HEK293 (cell line): ENCODE data around the gene IRS2.

Experiments
- CTCF ChIA-PET: fragments of 350-600 bp; formaldehyde crosslinking; extraction: SDS; loops from one replicate; lab custom pipeline; 2021; ENCODE audit warnings: antibody characterized with exemption; lab: Yijun Ruan, JAX
- POLR2A ChIA-PET: fragments of 300-600 bp; formaldehyde crosslinking; extraction: SDS; loops from one replicate; lab custom pipeline; 2020; ENCODE audit warnings: antibody characterized with exemption, inconsistent platforms; lab: Yijun Ruan, JAX
- H3K27ac ChIP-seq: fragments of 200-500 bp; sonication (Bioruptor generic); 2 replicates; pipeline ENCODE4 v1.5.1; 2014; ENCODE audit warnings: low read depth, low read length, control low read depth, inconsistent platforms; ENCODE audit errors: extremely low read depth
- H3K36me3 ChIP-seq, 2 experiments: fragments of 200-500 bp in 1 of 2; sonication (Bioruptor generic) in 1 of 2; 1 replicate in 1 of 2; 2 replicates in 1 of 2; pipeline ENCODE4 v1.5.1; 2014 to 2017; ENCODE audit warnings: inconsistent platforms in 2 of 2, low read length in 2 of 2; ENCODE audit not compliant: control insufficient read depth in 2 of 2, insufficient read depth in 1 of 2
- H3K4me1 ChIP-seq: fragments of 200-500 bp; sonication (Bioruptor generic); 2 replicates; pipeline ENCODE4 v1.5.1; 2014; ENCODE audit warnings: mild to moderate bottlenecking, low read length, inconsistent platforms; ENCODE audit not compliant: control insufficient read depth, insufficient read depth
- H3K4me3 ChIP-seq: 2 replicates; pipeline ENCODE4 v1.5.1; 2011; ENCODE audit warnings: low read depth, mild to moderate bottlenecking, control low read depth, low read length, moderate library complexity
- H3K9me3 ChIP-seq: fragments of 200-500 bp; sonication (Bioruptor generic); 2 replicates; pipeline ENCODE4 v1.5.1; 2014; ENCODE audit warnings: low read depth, low read length, inconsistent platforms; ENCODE audit not compliant: control insufficient read depth, insufficient read depth
- ZFHX2 ChIP-seq: fragments of 450-650 bp; formaldehyde crosslinking; conservative IDR thresholded peaks from 2 replicates; pipeline ENCODE4 v1.5.1; 2016; ENCODE audit warnings: missing biosample characterization, missing genetic modification characterization
- ZNF112 ChIP-seq: fragments of 450-650 bp; formaldehyde crosslinking; IDR thresholded peaks from 2 replicates; pipeline ENCODE4 v1.5.0; 2017; ENCODE audit warnings: missing biosample characterization, missing genetic modification characterization
- ZNF121 ChIP-seq: fragments of 450-650 bp; formaldehyde crosslinking; IDR thresholded peaks from 2 replicates; pipeline ENCODE4 v1.5.1; 2016; ENCODE audit warnings: missing biosample characterization, missing genetic modification characterization
- ZNF133 ChIP-seq: fragments of 450-650 bp; formaldehyde crosslinking; IDR thresholded peaks from 2 replicates; pipeline ENCODE4 v1.5.1; 2016; ENCODE audit warnings: missing biosample characterization, missing genetic modification characterization
- ZNF146 ChIP-seq: fragments of 450-650 bp; formaldehyde crosslinking; IDR thresholded peaks from 2 replicates; pipeline ENCODE4 v1.5.1; 2016; ENCODE audit warnings: missing biosample characterization, missing genetic modification characterization
- ZNF302 ChIP-seq: fragments of 450-650 bp; formaldehyde crosslinking; IDR thresholded peaks from 2 replicates; pipeline ENCODE4 v1.5.1; 2016; ENCODE audit warnings: missing biosample characterization, missing genetic modification characterization, low read depth
- ZNF37A ChIP-seq: fragments of 450-650 bp; IDR thresholded peaks from 2 replicates; pipeline ENCODE4 v1.5.1; 2018; ENCODE audit warnings: missing biosample characterization, missing genetic modification characterization
- ZNF510 ChIP-seq: fragments of 450-650 bp; formaldehyde crosslinking; IDR thresholded peaks from 2 replicates; pipeline ENCODE4 v1.5.1; 2018; ENCODE audit warnings: mild to moderate bottlenecking, missing genetic modification characterization, missing biosample characterization; ENCODE audit not compliant: insufficient replicate concordance
- ZNF549 ChIP-seq: fragments of 450-650 bp; IDR thresholded peaks from 2 replicates; pipeline ENCODE4 v1.5.1; 2018; ENCODE audit warnings: missing biosample characterization, missing genetic modification characterization, mild to moderate bottlenecking, inconsistent platforms, moderate library complexity
- ZNF555 ChIP-seq: fragments of 450-650 bp; formaldehyde crosslinking; conservative IDR thresholded peaks from 2 replicates; pipeline ENCODE4 v1.5.1; 2017; ENCODE audit warnings: missing biosample characterization, mild to moderate bottlenecking, missing genetic modification characterization, inconsistent platforms
- ZNF623 ChIP-seq: fragments of 450-650 bp; formaldehyde crosslinking; IDR thresholded peaks from 2 replicates; pipeline ENCODE4 v1.5.1; 2016; ENCODE audit warnings: missing biosample characterization, missing genetic modification characterization
- ZNF629 ChIP-seq: fragments of 450-650 bp; formaldehyde crosslinking; IDR thresholded peaks from 2 replicates; pipeline ENCODE4 v1.5.1; 2017; ENCODE audit warnings: missing biosample characterization, missing genetic modification characterization
- ZNF658 ChIP-seq: fragments of 450-650 bp; formaldehyde crosslinking; IDR thresholded peaks from 2 replicates; pipeline ENCODE4; 2016; ENCODE audit warnings: missing biosample characterization, missing genetic modification characterization
- ZNF768 ChIP-seq: fragments of 450-650 bp; formaldehyde crosslinking; IDR thresholded peaks from 2 replicates; pipeline ENCODE4 v1.5.1; 2018; ENCODE audit warnings: missing biosample characterization, mild to moderate bottlenecking, missing genetic modification characterization
- ZSCAN16 ChIP-seq: fragments of 450-650 bp; formaldehyde crosslinking; IDR thresholded peaks from 2 replicates; pipeline ENCODE4 v1.5.1; 2016; ENCODE audit warnings: missing biosample characterization, missing genetic modification characterization
- TF ChIP-seq, protein P1 (sequence below): fragments of 450-650 bp; formaldehyde crosslinking; IDR thresholded peaks from 2 replicates; pipeline ENCODE4 v1.5.0; 2017; ENCODE audit warnings: missing biosample characterization, missing genetic modification characterization, borderline replicate concordance
- TF ChIP-seq, protein P2 (sequence below): fragments of 450-650 bp; formaldehyde crosslinking; IDR thresholded peaks from 2 replicates; pipeline ENCODE4 v1.5.1; 2016; ENCODE audit warnings: missing biosample characterization, missing genetic modification characterization
- TF ChIP-seq, protein P3 (sequence below): fragments of 450-650 bp; formaldehyde crosslinking; IDR thresholded peaks from 2 replicates; pipeline ENCODE4 v1.5.1; 2017; ENCODE audit warnings: missing biosample characterization, missing genetic modification characterization
- TF ChIP-seq, protein P4 (sequence below): fragments of 450-650 bp; formaldehyde crosslinking; IDR thresholded peaks from 2 replicates; pipeline ENCODE4 v1.5.1; 2017; ENCODE audit warnings: missing biosample characterization, missing genetic modification characterization
- TF ChIP-seq, protein P5 (sequence below): fragments of 450-650 bp; formaldehyde crosslinking; IDR thresholded peaks from 2 replicates; pipeline ENCODE4 v1.5.1; 2017; ENCODE audit warnings: missing biosample characterization, mild to moderate bottlenecking, missing genetic modification characterization, moderate library complexity
- TF ChIP-seq, protein P6 (sequence below): fragments of 450-650 bp; formaldehyde crosslinking; IDR thresholded peaks from 2 replicates; pipeline ENCODE4 v1.5.1; 2016; ENCODE audit warnings: missing biosample characterization, missing genetic modification characterization
- TF ChIP-seq, protein P7 (sequence below): fragments of 450-650 bp; formaldehyde crosslinking; IDR thresholded peaks from 2 replicates; pipeline ENCODE4 v1.5.1; 2017; ENCODE audit warnings: missing biosample characterization, missing genetic modification characterization

The IRS2 gene

DNA sequence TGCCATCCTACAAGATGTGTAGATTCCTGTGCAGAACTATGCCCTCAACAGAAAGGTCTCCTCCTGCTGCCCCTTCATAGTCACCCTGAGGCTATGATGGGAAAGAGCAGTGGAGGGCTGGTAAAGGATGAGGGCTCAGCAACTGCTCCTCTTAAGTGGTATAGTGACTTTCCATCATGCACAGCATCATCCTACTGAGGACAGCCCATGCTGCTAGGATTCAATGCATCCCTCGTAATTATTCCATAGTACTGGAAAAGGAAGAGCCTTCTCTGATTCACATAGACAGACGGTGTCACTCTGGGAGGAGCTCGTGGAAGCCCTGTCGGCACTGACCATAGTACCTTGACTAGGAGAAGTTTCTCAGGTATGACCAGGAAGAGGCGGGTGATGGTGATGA lies 47.6 kb upstream of the IRS2 start (continued):
- TF ChIP-seq, protein P1, sequence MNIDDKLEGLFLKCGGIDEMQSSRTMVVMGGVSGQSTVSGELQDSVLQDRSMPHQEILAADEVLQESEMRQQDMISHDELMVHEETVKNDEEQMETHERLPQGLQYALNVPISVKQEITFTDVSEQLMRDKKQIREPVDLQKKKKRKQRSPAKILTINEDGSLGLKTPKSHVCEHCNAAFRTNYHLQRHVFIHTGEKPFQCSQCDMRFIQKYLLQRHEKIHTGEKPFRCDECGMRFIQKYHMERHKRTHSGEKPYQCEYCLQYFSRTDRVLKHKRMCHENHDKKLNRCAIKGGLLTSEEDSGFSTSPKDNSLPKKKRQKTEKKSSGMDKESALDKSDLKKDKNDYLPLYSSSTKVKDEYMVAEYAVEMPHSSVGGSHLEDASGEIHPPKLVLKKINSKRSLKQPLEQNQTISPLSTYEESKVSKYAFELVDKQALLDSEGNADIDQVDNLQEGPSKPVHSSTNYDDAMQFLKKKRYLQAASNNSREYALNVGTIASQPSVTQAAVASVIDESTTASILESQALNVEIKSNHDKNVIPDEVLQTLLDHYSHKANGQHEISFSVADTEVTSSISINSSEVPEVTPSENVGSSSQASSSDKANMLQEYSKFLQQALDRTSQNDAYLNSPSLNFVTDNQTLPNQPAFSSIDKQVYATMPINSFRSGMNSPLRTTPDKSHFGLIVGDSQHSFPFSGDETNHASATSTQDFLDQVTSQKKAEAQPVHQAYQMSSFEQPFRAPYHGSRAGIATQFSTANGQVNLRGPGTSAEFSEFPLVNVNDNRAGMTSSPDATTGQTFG (tag by site-specific recombination) = no peak
- TF ChIP-seq ZNF146 (tag by site-specific recombination) (no peak), ZNF121 (tag by site-specific recombination) (no peak), ZNF510 (tag by site-specific recombination) (no peak), ZNF623 (tag by site-specific recombination) (no peak)
- TF ChIP-seq, protein P2, sequence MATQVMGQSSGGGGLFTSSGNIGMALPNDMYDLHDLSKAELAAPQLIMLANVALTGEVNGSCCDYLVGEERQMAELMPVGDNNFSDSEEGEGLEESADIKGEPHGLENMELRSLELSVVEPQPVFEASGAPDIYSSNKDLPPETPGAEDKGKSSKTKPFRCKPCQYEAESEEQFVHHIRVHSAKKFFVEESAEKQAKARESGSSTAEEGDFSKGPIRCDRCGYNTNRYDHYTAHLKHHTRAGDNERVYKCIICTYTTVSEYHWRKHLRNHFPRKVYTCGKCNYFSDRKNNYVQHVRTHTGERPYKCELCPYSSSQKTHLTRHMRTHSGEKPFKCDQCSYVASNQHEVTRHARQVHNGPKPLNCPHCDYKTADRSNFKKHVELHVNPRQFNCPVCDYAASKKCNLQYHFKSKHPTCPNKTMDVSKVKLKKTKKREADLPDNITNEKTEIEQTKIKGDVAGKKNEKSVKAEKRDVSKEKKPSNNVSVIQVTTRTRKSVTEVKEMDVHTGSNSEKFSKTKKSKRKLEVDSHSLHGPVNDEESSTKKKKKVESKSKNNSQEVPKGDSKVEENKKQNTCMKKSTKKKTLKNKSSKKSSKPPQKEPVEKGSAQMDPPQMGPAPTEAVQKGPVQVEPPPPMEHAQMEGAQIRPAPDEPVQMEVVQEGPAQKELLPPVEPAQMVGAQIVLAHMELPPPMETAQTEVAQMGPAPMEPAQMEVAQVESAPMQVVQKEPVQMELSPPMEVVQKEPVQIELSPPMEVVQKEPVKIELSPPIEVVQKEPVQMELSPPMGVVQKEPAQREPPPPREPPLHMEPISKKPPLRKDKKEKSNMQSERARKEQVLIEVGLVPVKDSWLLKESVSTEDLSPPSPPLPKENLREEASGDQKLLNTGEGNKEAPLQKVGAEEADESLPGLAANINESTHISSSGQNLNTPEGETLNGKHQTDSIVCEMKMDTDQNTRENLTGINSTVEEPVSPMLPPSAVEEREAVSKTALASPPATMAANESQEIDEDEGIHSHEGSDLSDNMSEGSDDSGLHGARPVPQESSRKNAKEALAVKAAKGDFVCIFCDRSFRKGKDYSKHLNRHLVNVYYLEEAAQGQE = no peak
- TF ChIP-seq, protein P3, sequence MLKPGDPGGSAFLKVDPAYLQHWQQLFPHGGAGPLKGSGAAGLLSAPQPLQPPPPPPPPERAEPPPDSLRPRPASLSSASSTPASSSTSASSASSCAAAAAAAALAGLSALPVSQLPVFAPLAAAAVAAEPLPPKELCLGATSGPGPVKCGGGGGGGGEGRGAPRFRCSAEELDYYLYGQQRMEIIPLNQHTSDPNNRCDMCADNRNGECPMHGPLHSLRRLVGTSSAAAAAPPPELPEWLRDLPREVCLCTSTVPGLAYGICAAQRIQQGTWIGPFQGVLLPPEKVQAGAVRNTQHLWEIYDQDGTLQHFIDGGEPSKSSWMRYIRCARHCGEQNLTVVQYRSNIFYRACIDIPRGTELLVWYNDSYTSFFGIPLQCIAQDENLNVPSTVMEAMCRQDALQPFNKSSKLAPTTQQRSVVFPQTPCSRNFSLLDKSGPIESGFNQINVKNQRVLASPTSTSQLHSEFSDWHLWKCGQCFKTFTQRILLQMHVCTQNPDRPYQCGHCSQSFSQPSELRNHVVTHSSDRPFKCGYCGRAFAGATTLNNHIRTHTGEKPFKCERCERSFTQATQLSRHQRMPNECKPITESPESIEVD (tag by site-specific recombination) = no peak
- TF ChIP-seq, protein P4, sequence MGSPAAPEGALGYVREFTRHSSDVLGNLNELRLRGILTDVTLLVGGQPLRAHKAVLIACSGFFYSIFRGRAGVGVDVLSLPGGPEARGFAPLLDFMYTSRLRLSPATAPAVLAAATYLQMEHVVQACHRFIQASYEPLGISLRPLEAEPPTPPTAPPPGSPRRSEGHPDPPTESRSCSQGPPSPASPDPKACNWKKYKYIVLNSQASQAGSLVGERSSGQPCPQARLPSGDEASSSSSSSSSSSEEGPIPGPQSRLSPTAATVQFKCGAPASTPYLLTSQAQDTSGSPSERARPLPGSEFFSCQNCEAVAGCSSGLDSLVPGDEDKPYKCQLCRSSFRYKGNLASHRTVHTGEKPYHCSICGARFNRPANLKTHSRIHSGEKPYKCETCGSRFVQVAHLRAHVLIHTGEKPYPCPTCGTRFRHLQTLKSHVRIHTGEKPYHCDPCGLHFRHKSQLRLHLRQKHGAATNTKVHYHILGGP (tag by site-specific recombination) = no peak
- TF ChIP-seq, all 188 proteins: peak for 0

DNA sequence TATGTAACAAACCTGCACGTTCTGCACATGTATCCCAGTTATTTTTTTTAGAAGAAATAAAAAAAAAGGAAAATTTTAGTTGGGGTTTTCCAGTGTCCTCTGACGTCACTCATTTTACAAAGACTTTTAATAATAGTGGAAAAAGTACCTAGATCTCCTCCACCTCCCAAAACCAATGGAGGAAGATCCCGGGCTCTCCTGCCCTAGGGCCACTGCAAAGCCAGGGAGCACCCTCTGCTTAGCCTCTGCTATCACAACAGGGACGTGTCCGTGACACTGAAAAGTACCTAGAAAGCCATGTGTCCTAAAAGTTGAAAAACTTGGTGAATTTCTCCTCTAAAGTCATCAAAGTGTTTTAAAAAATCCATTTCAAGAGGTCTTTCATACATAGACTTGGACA lies 46.7 kb upstream of the IRS2 start:
- H3K36me3 ChIP-seq = no peaks in the 10 kb centered on the region
- CTCF ChIA-PET = no interaction called here
- no peaks in the 10 kb centered on the region for H3K9me3 ChIP-seq
- H3K27ac ChIP-seq = no peak overlapping the region
- TF ChIP-seq ZNF658 (tag by site-specific recombination) (no peak), ZNF133 (tag by site-specific recombination) (no peak), ZNF768 (tag by site-specific recombination) (no peak), ZNF112 (tag by site-specific recombination) (no peak), ZSCAN16 (tag by site-specific recombination) (no peak), ZFHX2 (tag by site-specific recombination) (no peak), ZNF302 (no peak), ZNF555 (tag by site-specific recombination) (no peak), ZNF549 (tag by site-specific recombination) (no peak), ZNF629 (no peak), ZNF37A (tag by site-specific recombination) (no peak)
- TF ChIP-seq, protein P5, sequence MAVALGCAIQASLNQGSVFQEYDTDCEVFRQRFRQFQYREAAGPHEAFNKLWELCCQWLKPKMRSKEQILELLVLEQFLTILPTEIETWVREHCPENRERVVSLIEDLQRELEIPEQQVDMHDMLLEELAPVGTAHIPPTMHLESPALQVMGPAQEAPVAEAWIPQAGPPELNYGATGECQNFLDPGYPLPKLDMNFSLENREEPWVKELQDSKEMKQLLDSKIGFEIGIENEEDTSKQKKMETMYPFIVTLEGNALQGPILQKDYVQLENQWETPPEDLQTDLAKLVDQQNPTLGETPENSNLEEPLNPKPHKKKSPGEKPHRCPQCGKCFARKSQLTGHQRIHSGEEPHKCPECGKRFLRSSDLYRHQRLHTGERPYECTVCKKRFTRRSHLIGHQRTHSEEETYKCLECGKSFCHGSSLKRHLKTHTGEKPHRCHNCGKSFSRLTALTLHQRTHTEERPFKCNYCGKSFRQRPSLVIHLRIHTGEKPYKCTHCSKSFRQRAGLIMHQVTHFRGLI (tag by site-specific recombination) = no peak
- TF ChIP-seq, protein P6, sequence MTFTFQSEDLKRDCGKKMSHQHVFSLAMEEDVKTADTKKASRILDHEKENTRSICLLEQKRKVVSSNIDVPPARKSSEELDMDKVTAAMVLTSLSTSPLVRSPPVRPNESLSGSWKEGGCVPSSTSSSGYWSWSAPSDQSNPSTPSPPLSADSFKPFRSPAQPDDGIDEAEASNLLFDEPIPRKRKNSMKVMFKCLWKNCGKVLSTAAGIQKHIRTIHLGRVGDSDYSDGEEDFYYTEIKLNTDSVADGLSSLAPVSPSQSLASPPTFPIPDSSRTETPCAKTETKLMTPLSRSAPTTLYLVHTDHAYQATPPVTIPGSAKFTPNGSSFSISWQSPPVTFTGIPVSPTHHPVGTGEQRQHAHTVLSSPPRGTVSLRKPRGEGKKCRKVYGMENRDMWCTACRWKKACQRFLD (tag by site-specific recombination) = no peak
- TF ChIP-seq, protein P7, sequence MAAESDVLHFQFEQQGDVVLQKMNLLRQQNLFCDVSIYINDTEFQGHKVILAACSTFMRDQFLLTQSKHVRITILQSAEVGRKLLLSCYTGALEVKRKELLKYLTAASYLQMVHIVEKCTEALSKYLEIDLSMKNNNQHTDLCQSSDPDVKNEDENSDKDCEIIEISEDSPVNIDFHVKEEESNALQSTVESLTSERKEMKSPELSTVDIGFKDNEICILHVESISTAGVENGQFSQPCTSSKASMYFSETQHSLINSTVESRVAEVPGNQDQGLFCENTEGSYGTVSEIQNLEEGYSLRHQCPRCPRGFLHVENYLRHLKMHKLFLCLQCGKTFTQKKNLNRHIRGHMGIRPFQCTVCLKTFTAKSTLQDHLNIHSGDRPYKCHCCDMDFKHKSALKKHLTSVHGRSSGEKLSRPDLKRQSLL (tag by site-specific recombination) = no peak
- TF ChIP-seq, all 188 proteins: peak for 0
- Histone ChIP-seq H3K4me3 (no peak overlapping the region), H3K4me1 (no peaks in the 10 kb centered on the region)
- POLR2A ChIA-PET = no interaction called here
